Vagina (tissue), 2 donors: ENCODE measurements around the gene BLOC1S6. TPM values are rescaled to one million over a fixed set of nuclear protein-coding genes. Genes with fewer than 3 reads are reported as not detected.

Experiments
- DNase-seq, 2 donors: peaks; one replicate each; pipeline ENCODE4 v3.0.0-alpha.2; 2017; ENCODE audit errors: extremely low spot score in 2 of 2
- H3K27ac ChIP-seq: fragments of 200-600 bp; sonication (generic); one replicate; pipeline ENCODE4 v1.5.1; 2019
- H3K27me3 ChIP-seq: fragments of 200-600 bp; sonication (generic); one replicate; pipeline ENCODE4 v1.5.1; 2019
- H3K36me3 ChIP-seq, 2 donors: fragments of 200-600 bp; sonication (generic); one replicate each; pipeline ENCODE4 v1.5.1; 2017 to 2019
- H3K4me1 ChIP-seq: fragments of 200-600 bp; sonication (generic); one replicate; pipeline ENCODE4 v1.5.1; 2019
- H3K4me3 ChIP-seq, 2 donors: fragments of 200-600 bp; sonication (generic); 1 replicate in 1 of 2; 2 replicates in 1 of 2; pipeline ENCODE4 v1.5.1; 2016 to 2019
- H3K9me3 ChIP-seq: fragments of 200-600 bp; sonication (generic); one replicate; pipeline ENCODE4 v1.5.1; 2019
- CTCF ChIP-seq, 3 experiments: fragments of 450-650 bp in 2 of 3; fragments of 200-600 bp in 1 of 3; sonication (generic) in 1 of 3; IDR thresholded peaks; one replicate each; pipeline ENCODE4 v1.5.1; 2017 to 2019; ENCODE audit warnings: antibody characterized with exemption in 3 of 3, mild to moderate bottlenecking in 2 of 3, moderate library complexity in 2 of 3
- POLR2A ChIP-seq, 2 donors: fragments of 450-650 bp; IDR thresholded peaks; one replicate each; pipeline ENCODE4 v1.6.1; 2017; ENCODE audit warnings: antibody characterized with exemption in 2 of 2, mild to moderate bottlenecking in 2 of 2, moderate library complexity in 2 of 2
- POLR2AphosphoS5 ChIP-seq, 2 donors: sonication (generic); formaldehyde crosslinking; IDR thresholded peaks; one replicate each; pipeline ENCODE4 v1.9.0; 2017; ENCODE audit warnings: antibody characterized with exemption in 2 of 2, mild to moderate bottlenecking in 2 of 2, low read depth in 1 of 2; ENCODE audit not compliant: insufficient read depth in 1 of 2
- intact Hi-C: fragments of 100-400 bp; cut with DNase I; formaldehyde crosslinking; loops from one replicate; pipeline ENCODE4 v1.15.1; 2023
- small RNA-seq: library from RNA; depleted of rRNA; stranded (forward); fragments of <200 nt; gene quantifications from one replicate; pipeline ENCODE3, GENCODE V24; 2016
- total RNA-seq: library from RNA; depleted of rRNA; stranded (reverse); fragments of >200 nt; gene quantifications from one replicate; pipeline ENCODE4 v1.2.3, GENCODE V29; 2016

Gene BLOC1S6
- total RNA-seq, 1 donor from 2014 or later: 45.2 TPM

- intact Hi-C loops: no loop called here
- no peak overlapping the region for H3K4me3 ChIP-seq
- no peaks in the 10 kb centered on the region for H3K9me3 ChIP-seq
- H3K36me3 ChIP-seq: no peaks in the 10 kb centered on the region
- DNase-seq: no peak
- TF ChIP-seq POLR2AphosphoS5 (IDR thresholded peaks at IDR 0.05; ENCODE audit: insufficient read depth in 1 of 2, low read depth in 1 of 2): no peak
- no peak for TF ChIP-seq POLR2A (IDR thresholded peaks at IDR 0.05)
- TF ChIP-seq CTCF (IDR thresholded peaks at IDR 0.05): no peak
- no peak overlapping the region for H3K27ac ChIP-seq
- peaks cover 36% of the 10 kb centered on the region for H3K4me1 ChIP-seq
- H3K27me3 ChIP-seq: no peaks in the 10 kb centered on the region
Observed at GRCh38 chr15:45654749-45655148, 67.6 kb downstream of the BLOC1S6 start.

DNA sequence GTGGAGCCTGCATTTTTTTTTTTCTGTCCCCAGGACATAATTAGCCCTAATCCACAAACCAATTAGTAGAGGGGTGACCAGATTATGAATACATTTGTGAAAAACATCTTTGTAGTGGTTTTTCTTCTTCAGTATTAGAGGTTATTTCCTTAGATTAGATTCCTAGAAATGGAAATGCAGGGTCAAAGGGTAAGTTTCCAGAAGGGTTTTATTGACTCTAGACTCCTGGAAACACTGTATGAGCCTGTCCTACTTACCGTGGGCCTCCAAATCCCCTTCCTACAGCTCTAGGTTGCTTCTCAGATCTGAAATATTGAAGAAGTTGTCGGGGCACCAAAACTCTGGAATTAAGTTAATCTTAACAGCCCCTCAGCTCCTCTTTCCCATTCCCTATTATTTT, 70.1 kb downstream of the BLOC1S6 start:
- intact Hi-C loops: no loop called here
- Histone ChIP-seq H3K27ac (no peak overlapping the region), H3K9me3 (no peaks in the 10 kb centered on the region), H3K4me3 (no peak overlapping the region), H3K36me3 (peaks cover 0 to 6% of the 10 kb centered on the region in 2 donors), H3K4me1 (peaks cover 41% of the 10 kb centered on the region), H3K27me3 (no peaks in the 10 kb centered on the region)
- no peak for TF ChIP-seq CTCF (IDR thresholded peaks at IDR 0.05)
- TF ChIP-seq POLR2A (IDR thresholded peaks at IDR 0.05): no peak
- TF ChIP-seq POLR2AphosphoS5 (IDR thresholded peaks at IDR 0.05; ENCODE audit: insufficient read depth in 1 of 2, low read depth in 1 of 2): no peak
- no peak for DNase-seq

DNA sequence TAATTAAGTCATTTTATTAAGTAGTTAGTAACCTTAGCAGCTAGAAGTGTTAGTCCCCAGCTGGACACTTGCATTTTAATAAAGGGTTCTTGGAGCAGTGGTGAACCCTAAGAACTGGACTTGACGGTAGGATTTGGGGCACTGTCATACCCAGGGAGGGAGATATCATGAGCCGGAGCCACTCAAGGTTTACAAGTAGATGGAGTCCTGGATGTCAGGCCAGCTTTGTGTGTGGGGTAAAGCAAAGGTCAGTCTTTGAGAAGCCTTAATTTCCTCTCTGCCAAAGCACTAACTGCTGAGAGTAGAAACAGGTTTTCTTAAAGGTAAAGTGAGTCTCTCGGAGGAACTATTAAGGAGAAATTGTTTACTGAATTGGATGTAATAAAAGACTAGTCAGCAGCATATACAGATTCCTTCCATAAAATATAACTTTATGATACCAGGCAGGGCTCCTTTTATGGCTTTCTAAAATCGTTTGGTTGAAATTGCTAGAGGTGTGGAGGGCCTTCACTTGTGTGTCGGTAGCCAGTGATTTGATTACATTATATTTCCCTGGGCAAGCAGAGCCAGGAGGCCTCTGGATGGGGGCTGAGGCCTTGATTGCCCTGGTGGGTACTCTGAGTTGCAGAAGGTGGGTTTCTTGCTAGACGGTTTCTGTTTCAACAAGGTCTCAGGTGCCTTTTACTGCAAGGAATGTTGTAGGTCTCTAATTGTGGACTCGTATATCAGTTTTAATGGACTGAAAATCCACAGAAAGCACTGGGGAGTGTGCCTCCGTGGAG, 70.8 kb downstream of the BLOC1S6 start:
- DNase-seq: no peak
- Histone ChIP-seq H3K27me3 (no peaks in the 10 kb centered on the region), H3K4me1 (peaks cover 41% of the 10 kb centered on the region), H3K4me3 (no peak overlapping the region), H3K27ac (no peak overlapping the region), H3K9me3 (no peaks in the 10 kb centered on the region), H3K36me3 (peaks cover 0 to 13% of the 10 kb centered on the region in 2 donors)
- TF ChIP-seq CTCF (IDR thresholded peaks at IDR 0.05) (no peak), POLR2AphosphoS5 (IDR thresholded peaks at IDR 0.05; ENCODE audit: insufficient read depth in 1 of 2, low read depth in 1 of 2) (no peak), POLR2A (IDR thresholded peaks at IDR 0.05) (no peak)
- intact Hi-C loops: no loop called here

Small RNAs within 50 kb of the gene (small RNA-seq; reads per million reads assigned to genes)
- gene DPPA5P2 (not detected), gene RF00019 (not detected)

Other genes starting within 250 kb of the BLOC1S6 start
- gene GATM, start 208.8 kb upstream of the BLOC1S6 start, total RNA-seq: 50.1 TPM
- gene SLC30A4, start 64.6 kb upstream of the BLOC1S6 start, total RNA-seq: 10.3 TPM
- 52.8 TPM for gene SQOR, start 47.6 kb downstream of the BLOC1S6 start, total RNA-seq